Hypothalamus (tissue), 51 donors: Measurements from ENCODE around the gene DPP6.
"Not testable (repeated sequence)": the region's sequence is repeated elsewhere in the genome, so short reads cannot be mapped to it uniquely, and the experiment has no call there.

Experiments used
- DNase-seq, 51 donors: peaks; one replicate each; lab custom pipeline; 2025; lab: John Stamatoyannopoulos, UW

The DPP6 gene

DNA sequence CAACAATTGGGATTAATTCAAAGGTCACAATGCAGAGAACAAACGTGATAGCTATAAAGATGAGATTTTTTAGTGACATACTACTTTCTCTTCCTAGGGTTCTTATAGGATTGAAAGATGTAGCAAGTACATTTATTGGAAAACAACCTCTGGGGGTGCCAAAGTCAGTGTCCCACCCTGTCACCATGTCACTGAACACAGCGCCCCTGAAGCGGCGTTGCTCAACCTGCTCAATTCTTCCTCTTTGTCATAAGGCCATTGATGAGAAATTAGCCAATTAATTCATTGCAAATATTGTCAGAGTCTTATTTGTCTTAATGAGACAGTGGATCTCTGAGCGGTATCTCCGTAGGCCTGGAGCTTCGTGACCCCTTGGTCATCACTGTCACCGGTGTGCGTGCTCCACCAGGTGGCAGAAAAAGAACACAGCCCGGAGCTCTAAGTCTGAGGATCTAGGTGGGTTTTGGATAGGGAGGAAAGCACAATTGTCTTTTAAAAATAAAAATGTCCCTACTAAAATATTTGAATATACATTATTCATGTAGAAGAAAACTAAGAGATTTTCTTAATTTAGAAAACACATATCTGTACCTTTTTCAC, 588.2 kb downstream of the DPP6 start:
- DNase-seq, result peak in 25 of 51 donors; percentile 3 to 67 (median 23)

DNA sequence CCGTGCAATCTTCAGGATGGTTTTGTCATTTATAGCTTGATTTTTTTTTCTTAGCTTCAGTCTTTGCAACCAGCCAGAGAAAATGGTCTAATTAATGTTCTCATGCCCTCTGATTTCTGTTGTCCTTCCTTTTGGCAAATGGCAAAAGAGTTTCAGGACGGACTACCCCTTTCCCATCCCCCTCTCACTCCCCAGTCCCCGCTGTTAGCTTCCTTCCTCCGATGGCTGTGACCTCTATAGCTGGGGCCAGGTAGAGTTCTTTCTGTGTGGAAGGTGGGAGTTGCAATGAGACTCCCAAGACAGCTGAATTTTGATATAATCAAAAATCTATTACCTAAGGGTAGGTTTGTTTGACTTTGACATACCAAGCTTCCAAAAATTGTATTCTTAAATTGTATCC, 588.7 kb downstream of the DPP6 start:
- no peak for DNase-seq

DNA sequence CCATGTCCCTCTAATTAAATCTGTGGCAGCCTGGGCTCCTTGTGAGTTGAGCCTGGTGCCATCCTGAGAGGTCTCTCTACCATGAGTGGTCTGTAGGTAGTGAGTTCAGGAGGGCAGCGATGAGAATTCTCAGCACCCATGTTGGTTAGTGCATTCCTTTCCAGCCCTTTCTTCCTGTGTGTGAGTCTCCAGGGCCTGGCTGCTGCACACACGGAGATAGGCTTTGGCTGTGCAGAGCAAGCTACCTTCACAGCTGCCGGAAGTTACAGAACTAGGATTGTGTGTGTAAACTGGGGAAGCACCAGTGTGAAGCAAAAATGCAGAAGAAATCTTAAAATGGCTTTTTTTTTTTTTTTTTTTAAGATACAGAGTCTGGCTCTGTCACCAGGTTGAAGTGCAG, 592.2 kb downstream of the DPP6 start:
- no peak for DNase-seq

DNA sequence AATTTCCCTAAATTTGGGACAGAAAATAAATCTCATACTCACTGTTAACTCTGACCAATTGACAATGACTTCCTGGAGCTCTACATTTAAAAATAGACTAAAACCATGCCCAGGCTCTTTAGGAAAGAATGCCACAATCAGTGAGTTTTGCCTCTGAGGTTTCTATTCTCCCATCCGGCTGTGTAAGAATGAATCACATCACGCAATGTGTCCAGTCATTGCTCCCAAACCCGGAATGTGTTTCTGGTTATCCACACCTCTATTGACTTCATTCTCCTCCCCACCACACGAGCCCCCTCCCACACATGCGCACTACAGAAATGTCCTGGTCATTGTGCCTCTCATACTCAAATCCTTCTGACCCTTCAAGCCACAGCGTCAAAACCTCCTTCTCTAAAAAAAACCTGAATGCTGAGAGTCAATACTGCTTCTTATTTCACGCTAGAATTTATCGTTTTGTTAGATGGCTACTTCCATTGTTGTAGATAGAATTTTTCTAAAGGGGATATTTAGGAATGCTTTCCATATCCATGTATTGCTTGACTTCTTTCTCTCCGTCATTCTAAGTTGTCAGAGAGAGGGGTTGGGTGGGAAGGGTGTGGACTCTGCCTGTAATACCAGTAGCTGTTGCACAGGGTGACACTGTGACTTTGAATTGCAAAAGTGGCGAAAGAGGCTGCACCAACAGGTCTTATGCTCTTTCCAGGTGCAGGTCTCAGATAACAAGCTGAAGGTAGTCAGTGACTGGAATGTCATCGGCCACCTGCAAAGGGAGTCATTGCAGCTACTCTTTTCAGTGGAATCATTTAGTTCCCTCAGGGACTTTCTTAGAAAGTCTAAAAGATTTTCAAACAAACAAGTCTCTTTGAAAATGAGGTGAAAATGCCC, 594.2 kb downstream of the DPP6 start:
- DNase-seq, result no peak

DNA sequence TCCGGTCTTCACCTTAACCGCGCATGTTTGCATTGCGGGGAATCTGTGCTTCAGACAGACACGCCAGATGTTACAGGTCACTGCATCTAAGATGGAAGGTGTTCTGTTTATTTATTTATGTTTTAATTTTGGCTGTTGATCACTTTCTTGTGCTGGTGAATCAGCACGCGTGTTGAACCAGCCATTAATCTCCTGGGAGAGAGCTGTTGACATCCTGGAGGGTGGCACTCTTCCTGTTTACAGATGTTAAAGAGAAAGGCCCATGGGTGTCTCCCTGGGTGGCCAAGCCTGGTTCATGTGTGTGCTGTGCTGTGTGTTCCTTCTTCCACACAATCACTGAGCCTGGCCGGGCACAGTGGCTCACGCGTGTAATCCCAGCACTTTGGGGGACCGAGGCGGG, 595.4 kb downstream of the DPP6 start:
- DNase-seq, result no peak

DNA sequence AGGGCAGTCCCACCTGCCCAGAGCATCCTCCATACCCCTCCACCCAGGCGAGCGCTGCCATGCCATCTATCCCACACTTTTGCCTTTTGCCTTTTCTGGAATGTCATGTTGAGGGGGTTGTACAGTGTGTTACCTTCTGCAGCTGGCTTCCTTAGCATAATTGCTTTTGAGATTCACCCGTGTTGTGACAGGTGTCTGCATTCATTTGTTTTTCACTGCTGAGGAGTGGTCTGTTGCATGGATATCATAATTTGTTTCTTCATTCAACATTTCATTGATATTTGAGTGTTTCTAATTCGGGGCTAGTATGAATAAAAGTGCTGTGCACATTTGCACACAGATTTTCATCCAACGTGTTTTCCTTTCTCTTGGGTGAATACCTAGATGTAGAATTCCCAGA, 596.8 kb downstream of the DPP6 start:
- no peak for DNase-seq

DNA sequence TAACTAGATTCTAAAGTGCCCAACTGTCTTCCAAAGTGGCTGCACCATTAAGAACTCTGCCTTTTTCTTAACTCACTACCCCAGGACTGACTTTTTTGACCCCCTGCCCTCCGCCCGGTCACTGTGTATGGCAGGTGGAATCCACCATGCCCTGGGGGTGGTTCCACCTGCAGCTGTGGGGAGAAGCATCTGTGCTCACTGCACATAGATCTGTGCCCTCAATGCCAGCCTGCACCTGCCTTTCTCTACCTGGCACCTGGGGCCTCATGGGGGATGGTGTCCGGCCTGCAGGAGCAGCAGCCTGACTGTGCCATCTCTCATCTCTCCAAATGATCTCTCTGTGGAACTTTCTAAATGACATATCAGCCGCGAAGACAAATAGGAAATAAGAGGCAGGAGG, 597.2 kb downstream of the DPP6 start:
- no peak for DNase-seq

DNA sequence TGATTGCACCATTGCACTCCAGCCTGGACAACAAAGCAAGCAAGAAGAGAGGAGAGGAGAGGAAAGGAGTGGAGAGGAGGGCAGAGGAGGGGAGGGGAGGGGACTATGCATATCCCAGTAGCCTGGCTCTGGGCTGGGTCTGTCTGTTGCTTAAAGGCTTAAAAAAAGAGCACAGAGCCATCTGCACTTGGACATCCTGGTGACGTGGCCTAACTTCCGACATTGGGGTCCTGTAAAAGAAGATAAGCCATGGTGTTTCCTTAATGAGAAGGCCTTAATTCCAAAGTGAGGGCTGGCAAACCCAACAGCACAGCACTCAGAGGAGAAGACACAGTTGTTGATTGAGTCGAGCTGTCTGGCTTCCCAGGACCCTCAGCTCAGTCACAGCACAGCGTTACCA, 598.1 kb downstream of the DPP6 start:
- DNase-seq, result no peak

DNA sequence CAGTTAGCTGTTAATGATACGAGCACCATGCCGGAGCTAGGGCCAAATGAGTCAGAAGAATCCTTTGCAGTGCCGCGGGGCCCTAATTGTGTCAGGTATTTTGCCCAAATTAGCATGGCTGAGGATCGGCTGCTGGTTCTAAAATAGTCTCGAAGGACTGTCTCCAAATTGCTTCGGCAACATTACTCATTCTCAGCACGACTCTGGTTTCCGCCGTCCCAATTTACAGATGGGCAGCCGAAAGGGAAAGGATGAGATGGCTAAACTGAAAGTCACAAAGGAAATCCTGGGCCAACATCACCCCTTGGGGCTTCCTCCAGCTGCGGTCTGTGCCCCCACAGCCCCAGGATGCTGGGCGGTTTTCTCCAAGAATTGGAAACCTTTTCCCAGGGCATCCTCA, 599.3 kb downstream of the DPP6 start:
- no peak for DNase-seq

DNA sequence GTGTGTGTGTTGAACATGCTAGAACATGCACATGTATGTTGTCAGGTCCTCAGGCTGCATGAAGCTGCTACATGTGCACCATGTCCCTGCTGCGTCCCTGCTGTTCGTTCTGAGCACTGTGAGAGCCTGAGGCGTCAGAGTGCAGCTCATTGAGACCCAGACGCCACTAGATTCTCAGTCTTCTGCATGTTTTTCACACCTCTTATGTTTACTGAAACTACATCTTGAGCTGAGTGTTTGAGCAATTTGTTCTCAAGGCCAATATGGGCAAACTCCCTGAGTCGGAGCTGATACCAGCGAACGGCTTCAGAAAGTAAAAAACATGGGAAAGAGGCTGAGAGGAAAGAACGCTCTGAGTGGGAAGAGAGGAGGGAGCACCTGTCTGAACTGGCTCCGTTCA, 600.4 kb downstream of the DPP6 start:
- no peak for DNase-seq

DNA sequence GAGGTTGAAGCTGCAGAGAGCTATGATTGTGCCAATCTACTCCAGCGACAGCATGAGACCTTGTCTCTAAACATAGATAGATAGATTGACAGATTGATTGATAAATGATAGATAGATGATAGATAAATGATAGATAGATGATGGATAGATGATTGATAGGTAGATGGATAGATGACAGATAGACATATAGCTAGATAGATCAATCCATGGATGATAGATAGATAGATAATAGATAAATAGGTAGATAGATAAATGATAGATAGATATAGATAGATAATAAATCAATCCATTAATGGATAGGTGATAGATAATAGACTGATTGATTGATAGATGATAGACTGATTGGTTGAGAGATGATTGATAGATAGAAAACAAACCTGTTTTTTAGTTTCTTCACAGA, 601.1 kb downstream of the DPP6 start:
- no peak for DNase-seq

DNA sequence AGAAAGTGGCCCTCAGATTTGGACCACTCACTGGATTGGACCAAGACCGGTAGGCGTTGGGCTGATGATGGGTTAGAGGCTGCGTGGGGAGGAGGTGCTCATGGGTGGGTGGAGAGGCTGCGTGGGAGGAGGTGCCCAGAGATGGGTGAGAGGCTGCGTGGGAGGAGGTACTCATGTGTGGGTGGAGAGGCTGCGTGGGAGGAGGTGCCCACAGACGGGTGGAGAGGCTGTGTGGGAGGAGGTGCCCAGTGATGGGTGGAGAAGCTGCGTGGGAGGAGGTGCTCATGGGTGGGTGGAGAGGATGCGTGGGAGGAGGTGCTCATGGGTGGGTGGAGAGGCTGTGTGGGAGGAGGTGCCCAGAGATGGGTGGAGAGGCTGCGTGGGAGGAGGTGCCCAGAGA, 604.4 kb downstream of the DPP6 start:
- DNase-seq, result no peak

DNA sequence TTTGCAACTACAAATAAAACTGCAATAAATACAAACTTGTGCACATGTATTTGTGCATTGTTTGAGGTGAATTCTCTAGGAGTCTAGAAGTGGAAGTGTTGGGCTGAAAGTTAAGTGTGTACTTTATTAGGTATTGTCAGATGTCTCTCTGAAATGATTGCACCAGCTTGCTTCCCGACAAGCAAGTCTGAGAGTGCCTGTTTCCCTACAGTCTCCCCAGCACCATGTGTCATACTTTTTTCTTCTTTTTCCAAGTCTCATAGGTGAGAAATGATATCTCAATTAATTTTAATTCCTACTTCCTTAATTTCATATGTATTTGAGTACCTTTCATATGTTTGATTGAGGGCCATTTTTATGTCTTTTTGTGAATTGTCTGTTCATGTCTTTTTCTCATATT, 614.6 kb downstream of the DPP6 start:
- no peak for DNase-seq

DNA sequence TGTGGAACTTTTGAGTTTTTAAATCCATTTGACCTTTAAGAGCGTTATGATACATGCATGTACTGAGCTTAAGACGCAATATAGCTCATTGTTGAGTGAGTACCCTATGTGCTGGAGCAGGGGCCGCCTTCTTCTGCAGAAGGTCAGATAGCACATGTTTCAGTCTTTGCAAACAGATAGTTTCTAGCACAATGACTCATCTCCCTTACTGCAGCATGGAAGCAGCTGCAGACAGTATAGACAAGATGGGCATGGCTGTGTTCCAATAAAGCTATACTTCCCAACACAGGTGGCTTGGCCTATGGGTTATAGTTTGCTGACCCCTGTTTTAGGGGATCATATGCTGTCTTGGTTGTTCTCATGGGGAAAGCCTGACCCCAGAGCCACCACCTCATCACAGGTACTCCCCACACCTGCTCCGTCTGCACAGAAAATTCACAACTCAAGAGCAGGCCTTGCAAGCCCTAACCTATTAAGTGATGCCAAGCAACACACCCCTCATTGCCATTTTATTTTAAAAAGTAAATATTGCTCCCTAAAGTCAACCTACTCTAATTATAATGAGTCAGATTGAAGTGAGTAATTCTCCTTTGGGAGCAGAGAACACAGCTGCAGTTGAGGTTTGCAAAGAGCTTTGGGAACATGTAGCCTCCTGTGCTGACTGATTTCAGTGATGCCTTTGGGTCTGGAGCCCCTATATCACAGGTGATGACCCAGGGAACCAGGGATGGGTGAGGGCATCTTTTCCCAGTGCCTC, 620.6 kb downstream of the DPP6 start:
- DNase-seq, result peak in 1 of 51 donors; percentile 29

DNA sequence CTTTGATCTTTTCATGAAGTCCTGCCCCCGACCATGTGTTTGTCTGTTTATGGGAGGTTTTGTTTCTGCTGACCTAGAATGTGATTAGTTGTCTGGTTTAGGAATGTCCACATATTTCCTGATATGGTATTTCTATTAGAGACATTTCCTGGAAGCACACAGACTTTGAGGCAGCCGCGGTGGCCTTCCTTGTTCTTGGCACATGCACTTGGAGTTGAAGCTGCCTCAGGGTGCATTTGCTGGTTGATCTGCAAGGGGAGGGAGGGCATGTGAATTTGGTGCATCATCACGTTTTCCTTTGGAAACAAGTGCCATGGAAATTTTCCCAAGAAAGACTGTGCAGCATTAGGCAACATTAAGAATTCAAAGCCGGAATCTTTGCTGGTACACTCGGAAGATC, 622.0 kb downstream of the DPP6 start:
- DNase-seq, result no peak

DNA sequence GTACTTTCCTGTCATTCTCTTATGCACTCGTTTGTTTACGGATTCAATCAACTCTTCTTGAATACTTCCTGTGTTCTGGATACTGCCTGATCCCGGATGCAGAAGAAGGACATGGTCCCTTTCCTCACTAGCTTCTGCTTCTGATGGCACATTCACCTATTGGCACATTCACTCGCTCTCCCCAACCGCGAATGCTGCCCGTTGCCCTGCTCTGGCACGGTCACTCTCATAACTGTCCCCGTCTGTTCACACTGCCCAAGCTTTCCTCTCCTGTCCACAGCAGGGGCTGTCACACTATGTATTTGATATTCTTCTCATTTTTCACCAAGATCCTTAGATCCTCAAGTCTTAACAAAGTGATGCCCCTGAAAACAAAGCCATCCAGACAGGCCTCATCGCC, 623.4 kb downstream of the DPP6 start:
- no peak for DNase-seq

DNA sequence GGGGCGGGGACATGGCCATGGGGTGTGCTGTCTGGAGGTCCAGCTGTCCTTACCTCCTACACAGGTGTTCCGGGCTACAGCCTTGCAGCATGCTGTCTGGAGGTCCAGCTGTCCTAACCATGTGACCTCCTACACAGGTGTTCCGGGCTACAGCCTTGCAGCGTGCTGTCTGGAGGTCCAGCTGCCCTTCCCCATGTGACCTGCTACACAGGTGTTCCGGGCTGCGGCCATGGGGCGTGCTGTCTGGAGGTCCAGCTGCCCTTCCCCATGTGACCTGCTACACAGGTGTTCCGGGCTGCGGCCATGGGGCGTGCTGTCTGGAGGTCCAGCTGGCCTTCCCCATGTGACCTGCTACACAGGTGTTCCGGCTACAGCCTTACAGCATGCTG, 623.8 kb downstream of the DPP6 start:
- DNase-seq, result not testable (repeated sequence)

DNA sequence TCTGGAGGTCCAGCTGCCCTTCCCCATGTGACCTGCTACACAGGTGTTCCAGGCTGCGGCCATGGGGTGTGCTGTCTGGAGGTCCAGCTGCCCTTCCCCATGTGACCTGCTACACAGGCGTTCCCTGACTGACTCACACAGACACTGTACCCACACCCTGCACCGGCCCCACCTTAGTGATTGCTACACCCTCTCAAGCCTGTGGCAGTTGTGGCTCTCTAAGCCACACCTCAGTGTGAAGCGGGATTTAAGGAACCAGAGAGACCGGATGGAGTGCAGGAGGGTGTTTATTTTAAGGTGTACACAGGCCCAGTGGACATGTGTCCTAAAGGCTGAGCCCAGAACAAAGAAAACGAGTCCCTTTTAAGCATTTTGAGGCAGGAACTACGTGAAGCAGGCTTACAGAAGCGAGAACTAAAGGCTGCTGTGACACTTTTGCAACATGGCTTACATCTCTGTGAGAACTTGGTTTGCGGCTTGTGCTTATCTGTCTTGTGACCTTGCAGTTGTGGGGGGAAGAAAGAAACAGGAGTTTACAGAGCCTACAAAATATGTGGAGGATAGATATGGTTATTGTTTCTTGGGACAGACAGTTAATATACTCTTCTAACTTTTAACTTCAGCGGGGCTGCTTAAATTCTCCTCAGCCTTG, 624.4 kb downstream of the DPP6 start:
- DNase-seq, result no peak

DNA sequence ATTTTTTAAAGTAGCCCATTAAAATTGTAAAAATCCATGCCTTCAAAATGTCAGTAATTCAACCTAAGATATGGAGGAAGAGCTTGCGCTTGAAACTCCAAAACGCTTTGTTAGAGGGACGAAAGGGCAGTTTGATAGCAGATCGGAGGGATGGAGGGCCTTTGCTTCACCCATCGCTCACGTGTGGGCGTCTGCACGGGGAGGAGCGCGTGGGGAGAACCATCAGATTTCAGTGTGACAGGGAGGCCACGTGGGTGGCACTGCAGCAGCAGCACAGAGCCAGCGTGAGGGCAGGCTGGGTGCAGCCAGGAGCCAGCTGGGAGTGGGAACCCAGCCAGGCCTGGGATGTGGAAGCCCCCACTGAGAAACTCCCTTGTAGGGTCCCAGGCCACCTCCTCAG, 625.3 kb downstream of the DPP6 start:
- no peak for DNase-seq

DNA sequence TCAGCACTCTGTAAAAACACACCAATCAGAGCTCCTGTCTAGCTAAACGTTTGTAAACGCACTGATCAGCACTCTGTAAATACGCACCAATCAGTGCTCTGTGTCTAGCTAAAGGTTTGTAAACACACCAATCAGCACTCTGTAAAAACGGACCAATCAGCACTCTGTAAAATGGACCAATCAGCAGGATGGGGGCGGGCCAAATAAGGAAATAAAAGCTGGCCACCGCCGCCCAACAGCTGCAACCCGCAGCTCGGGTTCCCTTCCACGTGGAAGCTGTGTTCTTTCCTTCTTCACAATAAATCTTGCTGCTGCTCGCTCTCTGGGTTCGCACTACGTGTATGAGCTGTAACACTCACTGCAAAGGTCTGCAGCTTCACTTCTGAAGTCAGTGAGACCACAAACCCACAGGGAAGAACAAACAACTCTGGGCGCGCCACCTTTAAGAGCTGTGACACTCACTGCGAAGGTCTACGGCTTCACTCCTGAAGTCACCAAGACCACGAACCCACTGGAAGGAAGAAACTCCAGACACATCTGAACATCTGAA, 625.9 kb downstream of the DPP6 start:
- not testable (repeated sequence) for DNase-seq
